ENCODE data around the gene EEA1.

EEA1 gene

DNA sequence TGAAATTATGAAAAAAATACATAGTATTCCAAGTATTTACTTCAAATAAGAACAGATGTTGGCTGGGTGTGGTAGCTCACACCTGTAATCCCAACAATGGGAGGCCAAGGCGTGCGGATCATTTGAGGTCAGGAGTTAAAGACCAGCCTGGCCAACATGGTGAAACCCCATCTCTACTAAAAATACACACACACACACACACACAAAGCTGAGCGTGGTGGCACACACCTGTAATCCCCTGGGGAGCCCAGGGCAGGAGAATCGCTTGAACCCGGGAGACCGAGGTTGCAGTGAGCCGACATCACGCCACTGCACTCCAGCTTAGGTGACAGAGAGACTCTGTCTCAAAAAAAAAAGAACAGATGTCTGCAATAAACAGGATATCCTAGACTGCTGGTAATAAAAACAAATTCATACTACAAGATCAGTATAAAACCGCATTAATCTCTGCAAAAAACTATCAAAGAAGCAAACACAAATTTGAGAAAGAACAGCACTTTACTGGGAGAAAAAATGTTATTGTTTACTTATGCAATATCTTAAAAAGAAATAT, 23.8 kb downstream of the EEA1 start:
- POLR2A ChIA-PET, result no interaction called here
- TF ChIP-seq, protein P1, sequence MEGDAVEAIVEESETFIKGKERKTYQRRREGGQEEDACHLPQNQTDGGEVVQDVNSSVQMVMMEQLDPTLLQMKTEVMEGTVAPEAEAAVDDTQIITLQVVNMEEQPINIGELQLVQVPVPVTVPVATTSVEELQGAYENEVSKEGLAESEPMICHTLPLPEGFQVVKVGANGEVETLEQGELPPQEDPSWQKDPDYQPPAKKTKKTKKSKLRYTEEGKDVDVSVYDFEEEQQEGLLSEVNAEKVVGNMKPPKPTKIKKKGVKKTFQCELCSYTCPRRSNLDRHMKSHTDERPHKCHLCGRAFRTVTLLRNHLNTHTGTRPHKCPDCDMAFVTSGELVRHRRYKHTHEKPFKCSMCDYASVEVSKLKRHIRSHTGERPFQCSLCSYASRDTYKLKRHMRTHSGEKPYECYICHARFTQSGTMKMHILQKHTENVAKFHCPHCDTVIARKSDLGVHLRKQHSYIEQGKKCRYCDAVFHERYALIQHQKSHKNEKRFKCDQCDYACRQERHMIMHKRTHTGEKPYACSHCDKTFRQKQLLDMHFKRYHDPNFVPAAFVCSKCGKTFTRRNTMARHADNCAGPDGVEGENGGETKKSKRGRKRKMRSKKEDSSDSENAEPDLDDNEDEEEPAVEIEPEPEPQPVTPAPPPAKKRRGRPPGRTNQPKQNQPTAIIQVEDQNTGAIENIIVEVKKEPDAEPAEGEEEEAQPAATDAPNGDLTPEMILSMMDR (IDR thresholded peaks at IDR 0.05; ENCODE audit: control extremely low read depth, extremely low read depth, low read depth, missing control alignments), result no peak
- DNase-seq (ENCODE audit: extremely low spot score), result no peak
- CTCF ChIA-PET, result interaction anchor here (0.8 to 1.5 kb wide), 2 partner anchors 21 to 336 kb away, joined by 3 read pairs; no protein-coding TSS in a partner anchor

DNA sequence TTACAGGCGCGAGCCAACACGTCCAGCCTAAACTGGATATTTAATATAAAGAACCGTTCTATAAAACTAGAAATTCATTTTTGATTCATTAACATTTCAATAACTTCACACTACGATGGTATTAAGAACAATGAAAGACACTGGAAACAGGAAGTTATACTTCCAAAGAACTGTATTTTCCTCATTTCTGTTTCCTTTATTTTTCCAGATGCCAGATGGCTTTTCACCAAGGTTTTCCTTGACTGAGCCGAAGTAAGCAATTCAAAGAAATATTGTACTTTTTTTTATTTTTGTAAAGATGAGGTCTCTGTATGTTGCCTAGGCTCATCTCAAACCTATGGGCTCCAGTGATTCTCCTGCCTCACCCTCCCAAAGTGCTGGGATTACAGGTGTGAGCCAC, 28.2 kb downstream of the EEA1 start:
- POLR2A ChIA-PET, result no interaction called here
- DNase-seq (ENCODE audit: extremely low spot score), result no peak
- CTCF ChIA-PET, result no interaction called here
- TF ChIP-seq, protein P1 (IDR thresholded peaks at IDR 0.05; ENCODE audit: control extremely low read depth, extremely low read depth, low read depth, missing control alignments), result no peak

DNA sequence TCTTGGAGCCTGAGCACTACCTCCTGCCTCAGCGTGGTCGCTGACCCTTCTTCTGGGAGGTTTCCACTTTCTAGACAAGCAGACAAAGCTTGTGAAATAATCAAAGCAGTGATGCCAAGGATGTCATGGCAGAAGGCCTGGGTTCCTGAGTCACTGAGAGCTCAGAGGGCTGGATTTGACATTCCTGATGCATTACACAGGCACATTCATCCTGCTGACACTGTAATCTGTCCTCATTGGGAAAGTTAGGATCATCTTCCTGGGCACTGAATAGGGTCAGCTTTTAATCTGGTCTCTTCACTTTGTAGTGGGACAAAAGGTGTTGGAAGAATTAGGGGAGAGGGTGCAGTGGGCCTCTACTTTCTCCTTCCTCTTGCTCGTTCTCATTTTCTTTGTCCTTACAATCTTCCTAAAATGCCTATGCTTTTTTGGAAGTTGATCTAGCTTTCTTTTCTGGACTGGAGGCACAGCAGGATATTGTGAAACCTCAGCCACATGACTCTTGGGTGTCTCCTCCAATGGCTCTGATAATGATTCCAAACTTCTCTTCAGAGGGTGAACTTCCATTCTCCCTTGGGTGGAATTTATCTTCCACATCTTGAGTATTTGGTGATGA, 29.6 kb downstream of the EEA1 start:
- DNase-seq (ENCODE audit: extremely low spot score), result no peak
- TF ChIP-seq, protein P1 (IDR thresholded peaks at IDR 0.05; ENCODE audit: control extremely low read depth, extremely low read depth, low read depth, missing control alignments), result no peak
- ChIA-PET POLR2A (interaction anchor here (0.6 kb wide), 1 partner anchor 10 kb away, joined by 3 read pairs; no protein-coding TSS in a partner anchor), CTCF (interaction anchor here (0.9 to 1.2 kb wide), 3 partner anchors 10 to 114 kb away, joined by 3 to 5 read pairs (median 3); no protein-coding TSS in a partner anchor)

DNA sequence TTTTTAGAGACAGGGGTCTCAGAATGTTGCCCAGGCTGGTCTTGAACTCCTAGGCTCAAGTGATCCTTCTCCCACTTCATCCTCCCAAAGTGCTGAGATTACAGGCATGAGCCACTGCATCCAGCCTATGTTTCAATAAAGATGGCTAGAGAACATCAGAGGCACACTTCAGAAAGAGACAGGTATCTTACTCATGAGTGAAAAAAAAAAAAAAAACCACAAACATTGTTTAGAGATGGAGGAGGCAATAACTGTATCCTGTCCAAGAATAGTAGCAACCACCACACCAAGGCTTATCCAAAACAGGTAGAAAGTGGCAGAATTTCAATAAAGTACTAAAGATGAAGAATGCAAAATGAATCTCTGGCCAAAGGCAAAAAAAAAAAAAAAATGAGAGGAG, 30.3 kb downstream of the EEA1 start:
- no peak for DNase-seq (ENCODE audit: extremely low spot score)
- ChIA-PET POLR2A (interaction anchor here (0.6 kb wide), 1 partner anchor 11 kb away, joined by 3 read pairs; no protein-coding TSS in a partner anchor), CTCF (interaction anchor here (1.2 kb wide), 1 partner anchor 85 kb away, joined by 5 read pairs; no protein-coding TSS in a partner anchor)
- TF ChIP-seq, protein P1 (IDR thresholded peaks at IDR 0.05; ENCODE audit: control extremely low read depth, extremely low read depth, low read depth, missing control alignments), result no peak

DNA sequence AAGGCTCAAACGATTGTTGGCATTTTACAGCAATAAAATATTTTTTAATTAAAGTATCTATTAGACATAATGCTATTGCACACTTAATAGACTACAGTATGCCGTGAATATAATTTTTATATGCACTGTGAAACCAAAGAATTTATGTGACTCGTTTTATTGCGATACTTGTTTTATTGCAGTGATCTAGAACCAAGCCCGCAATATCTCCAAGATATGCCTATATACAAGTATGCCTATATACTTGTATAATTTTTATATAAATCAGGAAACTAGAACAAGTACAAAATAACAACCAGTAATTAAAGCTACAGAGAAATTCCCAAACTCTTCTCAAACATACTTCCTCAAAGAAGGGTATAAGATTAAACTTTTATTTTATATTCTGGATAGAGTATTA, 31.3 kb downstream of the EEA1 start:
- POLR2A ChIA-PET, result no interaction called here
- CTCF ChIA-PET, result interaction anchor here (1.8 kb wide), 1 partner anchor 13 kb away, joined by 5 read pairs; no protein-coding TSS in a partner anchor
- DNase-seq (ENCODE audit: extremely low spot score), result no peak
- TF ChIP-seq, protein P1 (IDR thresholded peaks at IDR 0.05; ENCODE audit: control extremely low read depth, extremely low read depth, low read depth, missing control alignments), result no peak

DNA sequence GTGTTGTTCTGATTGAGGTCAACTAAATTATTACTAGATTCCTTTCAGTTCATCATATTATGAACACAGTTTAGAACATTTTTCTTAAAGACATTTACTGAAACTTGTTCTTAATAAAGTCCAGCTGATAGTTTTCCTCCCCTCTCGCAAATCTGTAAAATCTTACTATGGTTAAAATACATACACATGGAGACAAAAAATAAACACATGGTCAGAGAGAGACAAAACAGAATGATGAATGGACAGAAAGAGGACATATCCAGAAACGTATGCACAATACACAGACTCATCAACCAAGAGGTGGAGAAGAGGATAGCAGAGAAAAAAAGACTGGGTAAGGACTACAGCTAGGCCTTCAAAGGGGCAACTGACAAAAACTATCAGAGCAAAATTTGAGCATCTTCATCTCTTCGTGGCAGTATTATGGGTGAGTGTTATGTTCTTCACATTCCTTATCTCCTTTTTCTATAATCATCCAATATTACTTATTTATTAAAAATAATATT, 38.4 kb downstream of the EEA1 start:
- TF ChIP-seq, protein P1 (IDR thresholded peaks at IDR 0.05; ENCODE audit: control extremely low read depth, extremely low read depth, low read depth, missing control alignments), result no peak
- ChIA-PET CTCF (interaction anchor here (1.4 kb wide), 1 partner anchor 16 kb away, joined by 4 read pairs; no protein-coding TSS in a partner anchor), POLR2A (no interaction called here)
- no peak for DNase-seq (ENCODE audit: extremely low spot score)

Data from GM10248 (cell line).